Kasumi-1 (cell line): Measurements from ENCODE around the gene TTBK1.

Experiments
- DNase-seq, 2 experiments: peaks; one replicate each; lab custom pipeline; 2025; lab: John Stamatoyannopoulos, UW

Gene TTBK1

GRCh38 chr6:43304882-43305281 lies 61.6 kb downstream of the TTBK1 start:
- DNase-seq, result no peak

DNA sequence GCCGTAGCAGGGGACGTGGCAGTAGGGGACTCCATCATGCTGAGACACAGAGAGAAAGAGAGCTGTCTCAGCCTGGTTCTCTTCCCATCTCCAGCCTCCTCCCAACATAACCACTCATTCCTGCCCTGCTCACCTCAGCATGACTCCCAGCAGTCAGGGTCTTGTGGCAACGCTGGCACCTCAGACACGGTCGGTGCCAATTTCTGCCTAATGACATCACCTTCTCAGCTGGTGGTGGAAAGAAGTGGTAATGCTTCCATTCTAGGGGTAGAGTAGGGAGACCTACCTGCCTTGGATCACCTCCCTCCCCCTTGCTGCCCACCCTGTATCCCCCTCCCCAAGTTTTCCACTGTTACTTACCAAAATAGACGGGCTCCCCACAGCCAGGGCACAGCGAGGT lies 62.8 kb downstream of the TTBK1 start:
- DNase-seq, result no peak

DNA sequence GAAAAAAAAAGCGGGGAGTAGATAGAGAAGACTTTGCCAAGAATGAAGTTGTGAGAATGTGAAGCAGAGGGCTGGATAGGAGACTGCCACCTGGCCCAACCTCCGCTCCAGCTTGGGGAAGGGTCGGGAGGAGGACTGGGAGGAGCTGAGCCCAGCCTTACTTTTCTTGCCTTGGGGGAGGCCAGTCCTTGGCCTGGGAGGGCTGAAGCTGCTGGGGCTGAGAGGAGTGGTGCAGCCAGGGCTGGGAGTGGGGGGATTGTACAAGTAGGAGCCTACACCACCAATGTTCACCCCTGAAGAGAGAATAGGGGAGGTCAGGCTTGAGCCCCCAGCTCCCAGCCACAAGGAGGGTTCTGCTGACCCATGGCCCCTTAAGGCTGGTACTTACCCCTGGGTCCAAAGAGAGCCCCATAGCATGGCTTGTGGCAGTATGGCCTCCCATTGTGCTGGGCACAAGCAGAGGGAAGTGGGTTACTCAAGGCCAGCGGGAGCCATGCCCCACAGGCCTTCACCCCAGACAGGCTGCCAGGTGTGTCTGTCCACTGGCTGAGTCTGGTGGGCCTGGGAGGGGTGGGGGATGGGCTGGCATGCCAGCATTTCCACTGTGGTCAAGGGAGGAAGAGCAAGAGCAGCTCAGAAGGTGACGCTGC lies 64.3 kb downstream of the TTBK1 start:
- DNase-seq, result no peak

DNA sequence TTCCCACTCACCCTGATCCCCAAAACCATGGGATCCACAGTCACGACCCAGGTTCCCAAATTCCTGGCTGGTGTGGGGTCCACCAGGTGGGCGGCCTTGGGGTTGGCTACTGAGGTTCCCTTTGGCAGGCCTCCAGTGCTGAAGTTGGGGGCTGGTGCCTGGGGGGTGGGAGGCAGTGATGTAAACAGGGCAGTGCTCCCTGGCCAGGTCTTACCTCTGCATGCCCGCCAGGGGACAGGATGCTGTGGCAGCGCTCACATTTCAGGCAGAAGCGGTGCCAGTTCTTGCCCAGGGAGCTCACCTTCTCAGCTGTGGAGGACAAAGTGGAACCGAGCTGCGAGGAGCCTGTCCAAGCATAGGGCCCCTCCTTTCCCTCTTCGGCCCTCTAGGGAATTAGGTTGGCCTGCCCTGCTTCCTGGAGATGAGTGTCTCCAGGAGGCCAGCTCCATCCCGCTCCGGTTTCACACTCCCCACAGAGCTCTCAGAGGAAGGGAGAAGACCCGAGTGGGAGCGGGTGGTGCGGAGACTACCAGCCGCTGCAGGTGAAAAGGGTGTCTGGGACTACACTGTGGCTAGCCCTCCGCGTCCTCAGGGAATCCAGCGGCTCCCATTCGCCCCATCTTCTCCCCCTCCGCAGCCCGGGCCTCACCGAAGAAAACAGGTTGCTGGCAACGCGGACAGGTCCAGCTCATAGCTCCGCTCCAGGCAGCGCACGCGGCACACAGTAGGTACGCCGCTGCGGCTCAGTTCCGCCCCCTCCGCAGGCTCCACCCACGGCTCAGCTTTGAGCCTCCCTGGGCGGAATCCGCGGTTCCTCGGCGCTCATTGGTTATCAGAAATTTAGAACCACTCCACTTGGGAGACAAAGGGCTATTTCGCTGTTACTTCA lies 65.1 kb downstream of the TTBK1 start, which contains the start of gene CRIP3:
CRIP3 (minus strand) TSS at position 726 of the 889 bp plus-strand sequence; CDS start at position 692, 34 bp downstream.
- no peak for DNase-seq

DNA sequence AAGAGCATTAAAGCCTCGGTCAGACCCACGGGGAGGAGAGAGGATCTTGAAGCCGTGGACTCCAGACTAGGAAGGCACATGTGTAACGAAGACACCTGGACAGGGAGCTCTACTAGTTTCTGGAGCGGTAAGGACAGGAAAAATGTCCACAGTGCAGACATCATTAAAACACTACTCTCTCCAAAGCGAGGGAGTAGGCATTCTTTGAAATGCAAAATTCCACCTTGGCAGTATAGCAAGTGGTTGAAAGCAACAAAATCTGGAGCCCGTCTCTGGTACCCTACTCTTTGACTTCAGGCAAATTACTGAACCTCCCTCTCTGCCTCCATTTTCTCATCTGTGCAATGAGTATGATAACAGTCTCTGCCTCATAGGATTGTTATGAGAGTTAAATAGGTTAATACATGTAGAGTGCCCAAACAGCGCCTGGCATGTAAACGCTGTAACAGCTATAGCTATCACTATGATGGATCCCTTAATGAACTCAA lies 65.8 kb downstream of the TTBK1 start:
- no peak for DNase-seq

GRCh38 chr6:43310134-43310533 lies 66.9 kb downstream of the TTBK1 start:
- DNase-seq, result no peak

- peak; percentile 9 to 30 for DNase-seq
Observed at GRCh38 chr6:43310624-43311023, 67.3 kb downstream of the TTBK1 start.

DNA sequence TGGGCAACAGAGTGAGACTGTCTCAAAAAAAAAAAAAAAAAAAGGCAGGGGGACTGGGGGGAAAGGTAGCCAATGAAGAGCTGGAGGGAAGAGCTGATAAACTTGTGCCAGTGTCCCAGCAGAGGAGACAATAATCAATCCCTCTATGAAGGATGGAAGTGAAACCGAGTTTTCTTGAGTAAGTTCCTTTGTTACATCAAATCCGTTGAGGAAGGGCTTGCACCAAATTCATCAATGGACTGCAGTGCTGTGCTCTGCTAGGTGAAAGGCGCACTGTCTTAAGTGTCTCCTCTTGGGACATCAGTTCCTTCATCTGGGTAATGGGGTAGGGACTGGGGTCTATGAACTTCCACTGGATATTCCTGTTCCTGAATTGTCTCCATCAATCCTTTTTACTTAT lies 68.4 kb downstream of the TTBK1 start:
- DNase-seq, result no peak

GRCh38 chr6:43313813-43314212 lies 70.5 kb downstream of the TTBK1 start:
- DNase-seq, result no peak

DNA sequence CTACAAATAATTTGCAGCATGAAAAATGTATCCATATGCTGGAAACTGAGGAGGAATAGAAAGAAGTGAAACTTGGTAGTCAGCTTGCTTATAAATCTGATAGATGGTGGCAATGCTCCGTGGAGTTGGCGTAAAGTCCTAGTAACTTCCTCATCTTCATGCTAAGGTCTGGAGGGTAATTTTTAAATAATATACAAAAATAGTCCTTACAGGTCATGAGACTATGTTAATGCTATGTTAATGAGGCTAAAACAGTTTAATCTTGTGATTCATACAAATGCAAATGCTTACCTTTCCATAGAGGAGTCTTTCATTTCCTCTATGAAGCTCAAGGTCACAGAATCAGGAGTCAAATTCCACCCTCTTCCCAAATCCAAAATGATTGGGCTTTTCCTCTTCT lies 74.7 kb downstream of the TTBK1 start:
- no peak for DNase-seq

- peak in 1 of 2 experiments; percentile 9 for DNase-seq
Observed at GRCh38 chr6:43325876-43326275, 82.6 kb downstream of the TTBK1 start.

DNA sequence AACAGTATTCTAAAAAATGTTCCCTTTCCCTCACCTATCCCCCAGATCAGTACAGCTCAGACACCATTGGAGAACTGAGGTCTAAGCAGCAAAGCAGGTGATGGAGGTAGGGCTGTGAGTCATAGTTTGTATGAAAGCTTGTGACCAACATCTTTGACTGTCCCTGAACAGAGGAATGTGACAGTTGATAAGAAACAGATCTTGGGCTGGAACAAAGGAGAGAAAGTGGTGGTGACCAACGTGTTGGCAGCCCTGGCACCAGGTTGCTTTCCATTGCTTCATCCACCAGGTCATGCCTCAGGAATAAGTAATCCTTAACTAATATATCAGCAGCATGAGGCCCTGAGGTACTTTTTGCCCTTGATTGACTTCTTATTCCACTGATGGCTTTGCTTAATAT lies 85.2 kb downstream of the TTBK1 start:
- no peak for DNase-seq

DNA sequence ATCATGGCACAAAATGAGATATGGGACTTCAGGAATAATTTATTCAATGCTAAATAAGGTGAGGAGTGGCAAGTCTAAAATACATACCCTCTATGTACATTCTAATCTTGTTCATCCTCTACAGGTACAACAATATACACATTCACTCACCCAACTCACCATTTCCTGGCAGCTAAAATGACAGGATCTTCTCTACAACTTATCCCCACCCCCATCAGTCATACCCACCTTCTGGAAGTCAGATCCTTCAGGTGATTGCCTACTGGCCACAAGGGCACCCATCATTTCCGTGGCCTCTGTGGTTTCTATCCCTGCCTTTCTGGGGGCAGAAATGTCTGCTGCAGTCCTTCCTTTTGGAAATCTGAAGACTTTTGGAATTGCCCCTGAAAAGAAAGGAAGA lies 88.2 kb downstream of the TTBK1 start:
- DNase-seq, result no peak

DNA sequence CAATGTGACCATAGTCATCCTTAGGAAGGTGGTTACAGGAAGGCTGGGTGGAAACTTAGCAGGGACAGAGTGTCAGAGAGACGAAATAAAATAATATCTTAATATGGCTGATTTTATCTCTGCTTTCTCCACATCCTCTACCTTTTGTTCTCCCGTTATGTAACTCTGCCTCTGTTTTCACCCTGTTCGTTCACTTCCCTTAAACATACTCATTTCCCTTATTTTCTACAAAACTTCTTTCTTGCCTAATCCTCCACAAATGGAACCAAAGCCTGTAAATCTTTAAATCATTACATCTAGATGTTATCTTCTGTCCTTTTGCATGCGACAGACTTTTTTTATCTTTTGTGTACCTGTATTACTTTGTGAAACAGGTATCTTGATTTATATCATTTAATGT lies 88.6 kb downstream of the TTBK1 start:
- DNase-seq, result peak; percentile 8 to 14

GRCh38 chr6:43334466-43335095 lies 91.3 kb downstream of the TTBK1 start:
- peak; percentile 59 to 74 for DNase-seq

GRCh38 chr6:43335469-43335868 lies 92.2 kb downstream of the TTBK1 start:
- DNase-seq, result no peak

DNA sequence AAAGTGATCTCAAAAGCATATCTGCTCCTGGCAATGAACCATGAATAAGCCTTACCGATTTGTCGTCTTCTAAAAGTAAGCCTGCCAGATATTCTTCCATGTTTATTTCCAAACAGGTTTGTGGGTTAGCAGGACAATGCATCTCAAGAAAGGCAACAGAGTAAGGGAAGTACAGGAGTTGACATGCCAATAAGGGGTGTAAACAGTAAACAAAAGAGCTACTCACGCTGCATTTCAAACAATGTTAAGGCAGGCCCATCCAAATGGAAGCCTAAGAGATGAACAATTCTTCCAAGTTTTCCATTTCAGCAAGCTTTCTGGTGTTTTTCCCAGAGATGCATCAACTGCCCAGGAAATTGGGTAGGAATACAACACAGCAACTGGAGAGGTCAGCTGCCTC lies 93.1 kb downstream of the TTBK1 start:
- no peak for DNase-seq
